ENCODE measurements around the gene EPPIN.

The EPPIN gene

DNA sequence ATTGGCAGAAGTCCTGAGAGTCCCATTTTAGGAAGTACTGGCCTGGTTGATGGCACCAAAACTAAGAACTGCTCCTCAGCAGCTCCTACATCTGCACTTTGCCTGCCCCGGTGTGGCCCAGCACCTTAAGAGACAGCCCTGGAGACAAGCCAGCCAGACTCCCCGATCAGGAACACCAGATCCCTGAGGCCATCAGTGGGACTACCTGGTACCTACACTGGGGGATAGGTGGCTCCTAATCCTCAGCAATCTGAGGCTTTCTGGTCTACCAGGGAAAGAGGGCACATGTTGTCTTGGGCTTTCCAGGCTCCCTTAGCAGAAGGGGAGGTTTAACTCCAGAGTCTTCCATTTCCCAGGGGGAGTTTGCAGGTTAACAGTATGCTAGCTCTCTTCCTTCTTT, 7.8 kb downstream of the EPPIN start, which contains the start of gene WFDC6:
WFDC6 (minus strand) TSS at position 101 of the 400 bp plus-strand sequence; CDS start at position 26, 75 bp downstream.
- no peak for TF ChIP-seq EZH2phosphoT487 (conservative IDR thresholded peaks at IDR 0.05; ENCODE audit: low read length)
- TF ChIP-seq, protein P1, sequence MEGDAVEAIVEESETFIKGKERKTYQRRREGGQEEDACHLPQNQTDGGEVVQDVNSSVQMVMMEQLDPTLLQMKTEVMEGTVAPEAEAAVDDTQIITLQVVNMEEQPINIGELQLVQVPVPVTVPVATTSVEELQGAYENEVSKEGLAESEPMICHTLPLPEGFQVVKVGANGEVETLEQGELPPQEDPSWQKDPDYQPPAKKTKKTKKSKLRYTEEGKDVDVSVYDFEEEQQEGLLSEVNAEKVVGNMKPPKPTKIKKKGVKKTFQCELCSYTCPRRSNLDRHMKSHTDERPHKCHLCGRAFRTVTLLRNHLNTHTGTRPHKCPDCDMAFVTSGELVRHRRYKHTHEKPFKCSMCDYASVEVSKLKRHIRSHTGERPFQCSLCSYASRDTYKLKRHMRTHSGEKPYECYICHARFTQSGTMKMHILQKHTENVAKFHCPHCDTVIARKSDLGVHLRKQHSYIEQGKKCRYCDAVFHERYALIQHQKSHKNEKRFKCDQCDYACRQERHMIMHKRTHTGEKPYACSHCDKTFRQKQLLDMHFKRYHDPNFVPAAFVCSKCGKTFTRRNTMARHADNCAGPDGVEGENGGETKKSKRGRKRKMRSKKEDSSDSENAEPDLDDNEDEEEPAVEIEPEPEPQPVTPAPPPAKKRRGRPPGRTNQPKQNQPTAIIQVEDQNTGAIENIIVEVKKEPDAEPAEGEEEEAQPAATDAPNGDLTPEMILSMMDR (IDR thresholded peaks at IDR 0.05; ENCODE audit: insufficient read depth, low read length, poor library complexity, severe bottlenecking) = no peak
- Histone ChIP-seq H3K27me3 (ENCODE audit: low read length) (no peaks in the 10 kb centered on the region), H3K9me3 (ENCODE audit: insufficient read depth, low read length) (no peaks in the 10 kb centered on the region)

DNA sequence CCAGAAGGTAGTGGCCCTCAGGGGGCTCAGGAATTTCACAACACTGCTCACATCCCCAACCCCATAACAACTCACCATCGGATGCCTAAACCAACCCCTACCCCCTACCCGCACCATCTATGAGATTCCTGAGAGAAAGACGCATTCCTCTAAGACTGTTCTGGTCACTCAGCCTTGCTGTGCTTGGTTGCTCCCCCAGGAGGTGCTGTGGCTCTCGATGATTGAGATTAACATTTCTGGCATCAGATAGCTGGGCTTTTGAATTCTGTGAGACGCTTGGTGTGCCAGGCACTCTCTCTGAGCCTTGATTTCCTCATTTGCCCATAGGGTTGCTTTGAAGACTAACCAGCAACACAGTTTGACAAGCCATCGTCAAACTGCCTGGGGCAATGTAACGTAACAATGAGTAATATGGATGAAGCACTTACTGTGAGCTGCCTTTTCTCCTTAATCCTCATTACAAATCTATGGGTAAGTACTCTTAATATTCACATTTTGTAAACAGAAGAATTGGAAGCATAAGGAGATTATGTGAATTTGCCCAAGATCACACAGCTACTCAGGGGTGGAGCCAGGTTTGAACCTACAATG, 8.9 kb downstream of the EPPIN start:
- no peak overlapping the region for H3K4me3 ChIP-seq (ENCODE audit: insufficient read depth, low read length, poor library complexity, severe bottlenecking)
- no peak overlapping the region for H3K9ac ChIP-seq (ENCODE audit: low read length)
- H3K27ac ChIP-seq (ENCODE audit: low read depth, low read length) = no peak overlapping the region
- H3K9me2 ChIP-seq (replicated peaks; ENCODE audit: insufficient read depth, low read length) = no peaks in the 10 kb centered on the region
- no peaks in the 10 kb centered on the region for H3K9me3 ChIP-seq (ENCODE audit: insufficient read depth, low read length)
- TF ChIP-seq, protein P1 (IDR thresholded peaks at IDR 0.05; ENCODE audit: insufficient read depth, low read length, poor library complexity, severe bottlenecking) = no peak
- TF ChIP-seq EZH2phosphoT487 (conservative IDR thresholded peaks at IDR 0.05; ENCODE audit: low read length) = no peak
- no peaks in the 10 kb centered on the region for H4K20me1 ChIP-seq (ENCODE audit: low read depth, low read length)
- H3K79me2 ChIP-seq (ENCODE audit: insufficient read depth, low read length) = no peaks in the 10 kb centered on the region
- no peaks in the 10 kb centered on the region for H3F3A ChIP-seq (ENCODE audit: insufficient read depth)
- H2AFZ ChIP-seq (ENCODE audit: low read depth, low read length, severe bottlenecking) = no peak overlapping the region
- H3K27me3 ChIP-seq (ENCODE audit: low read length) = no peaks in the 10 kb centered on the region
- no peak overlapping the region for H3K4me2 ChIP-seq (ENCODE audit: low read depth, low read length, poor library complexity, severe bottlenecking)
- H3K36me3 ChIP-seq (ENCODE audit: low read length) = no peaks in the 10 kb centered on the region

More for the DNA sequence above, 7.8 kb downstream of the EPPIN start, which contains the start of gene WFDC6:
- no peak within 1 kb of the TSS for H3K27ac ChIP-seq (ENCODE audit: low read depth, low read length)
- no peaks in the 10 kb centered on the region for H3K9me2 ChIP-seq (replicated peaks; ENCODE audit: insufficient read depth, low read length)
- no peaks in the 10 kb centered on the region for H3F3A ChIP-seq (ENCODE audit: insufficient read depth)
- H3K4me2 ChIP-seq (ENCODE audit: low read depth, low read length, poor library complexity, severe bottlenecking) = no peak within 1 kb of the TSS
- no peak within 1 kb of the TSS for H2AFZ ChIP-seq (ENCODE audit: low read depth, low read length, severe bottlenecking)
- no peak within 1 kb of the TSS for H3K4me3 ChIP-seq (ENCODE audit: insufficient read depth, low read length, poor library complexity, severe bottlenecking)
- no peak within 1 kb of the TSS for H3K9ac ChIP-seq (ENCODE audit: low read length)
- no peaks in the 10 kb centered on the region for H3K36me3 ChIP-seq (ENCODE audit: low read length)
- no peaks in the 10 kb centered on the region for H4K20me1 ChIP-seq (ENCODE audit: low read depth, low read length)
- no peaks in the 10 kb centered on the region for H3K79me2 ChIP-seq (ENCODE audit: insufficient read depth, low read length)

DNA sequence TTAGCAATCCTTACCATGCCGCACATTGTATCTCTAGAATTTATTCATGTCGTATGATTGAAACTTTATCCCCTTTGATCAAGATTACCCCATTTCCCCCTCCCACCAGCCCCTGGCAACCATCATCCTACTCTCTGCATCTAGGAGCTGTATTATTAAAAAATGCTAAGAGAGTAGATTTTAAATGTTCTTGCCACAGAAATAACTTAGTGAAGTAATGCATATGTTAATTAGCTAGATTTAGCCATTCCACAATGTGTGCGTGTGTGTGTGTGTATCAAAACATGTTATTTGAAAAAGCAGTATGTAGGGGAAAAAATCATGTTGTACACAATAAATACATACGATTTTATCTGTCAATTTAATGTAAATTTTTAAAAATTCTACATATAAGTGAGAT, 19.9 kb downstream of the EPPIN start:
- no peak for TF ChIP-seq EZH2phosphoT487 (conservative IDR thresholded peaks at IDR 0.05; ENCODE audit: low read length)
- TF ChIP-seq, protein P1 (IDR thresholded peaks at IDR 0.05; ENCODE audit: insufficient read depth, low read length, poor library complexity, severe bottlenecking) = no peak
- H3K36me3 ChIP-seq (ENCODE audit: low read length) = no peaks in the 10 kb centered on the region
- no peaks in the 10 kb centered on the region for H3K9me3 ChIP-seq (ENCODE audit: insufficient read depth, low read length)
- no peak overlapping the region for H3K9ac ChIP-seq (ENCODE audit: low read length)
- no peaks in the 10 kb centered on the region for H3K9me2 ChIP-seq (replicated peaks; ENCODE audit: insufficient read depth, low read length)
- no peaks in the 10 kb centered on the region for H4K20me1 ChIP-seq (ENCODE audit: low read depth, low read length)
- H3F3A ChIP-seq (ENCODE audit: insufficient read depth) = no peaks in the 10 kb centered on the region
- H3K27ac ChIP-seq (ENCODE audit: low read depth, low read length) = no peak overlapping the region
- no peak overlapping the region for H2AFZ ChIP-seq (ENCODE audit: low read depth, low read length, severe bottlenecking)
- H3K27me3 ChIP-seq (ENCODE audit: low read length) = no peaks in the 10 kb centered on the region
- no peak overlapping the region for H3K4me3 ChIP-seq (ENCODE audit: insufficient read depth, low read length, poor library complexity, severe bottlenecking)
- H3K4me2 ChIP-seq (ENCODE audit: low read depth, low read length, poor library complexity, severe bottlenecking) = no peak overlapping the region
- H3K79me2 ChIP-seq (ENCODE audit: insufficient read depth, low read length) = no peaks in the 10 kb centered on the region

Measured in SU-DHL-6 (cell line).